KMS-11 (cell line): Measurements from ENCODE around the gene RBBP8NL.
"Not testable (repeated sequence)": the region's sequence is repeated elsewhere in the genome, so short reads cannot be mapped to it uniquely, and the experiment has no call there.

ENCODE experiments used
- H2AFZ ChIP-seq: fragments of 200-600 bp; sonication (generic); 2 replicates; pipeline ENCODE4 v1.6.1; 2016; ENCODE audit warnings: antibody characterized with exemption, mixed run types, low read depth
- H3K27ac ChIP-seq: fragments of 200-600 bp; sonication (generic); 2 replicates; pipeline ENCODE4 v1.6.1; 2016; ENCODE audit warnings: mild to moderate bottlenecking, mixed run types
- H3K27me3 ChIP-seq: fragments of 200-600 bp; sonication (generic); 2 replicates; pipeline ENCODE4 v1.6.1; 2017; ENCODE audit warnings: mild to moderate bottlenecking, low read depth, mixed run types, moderate library complexity; ENCODE audit not compliant: insufficient read depth
- H3K36me3 ChIP-seq: fragments of 200-600 bp; sonication (generic); 2 replicates; pipeline ENCODE4 v1.6.1; 2017; ENCODE audit warnings: mild to moderate bottlenecking, mixed run types; ENCODE audit not compliant: insufficient read depth
- H3K4me1 ChIP-seq: fragments of 200-600 bp; sonication (generic); 2 replicates; pipeline ENCODE4 v1.6.1; 2016; ENCODE audit warnings: mild to moderate bottlenecking, low read depth, mixed run types; ENCODE audit not compliant: poor library complexity, severe bottlenecking
- H3K4me2 ChIP-seq: fragments of 200-600 bp; sonication (generic); 2 replicates; pipeline ENCODE4 v1.7.0; 2016; ENCODE audit warnings: mild to moderate bottlenecking, mixed run types
- H3K4me3 ChIP-seq: fragments of 200-600 bp; sonication (generic); IDR thresholded peaks from 2 replicates; pipeline ENCODE4 v1.6.1; 2017; ENCODE audit warnings: low read depth, low read length, mixed read lengths; ENCODE audit not compliant: insufficient read depth
- H3K79me2 ChIP-seq: fragments of 200-600 bp; sonication (generic); 2 replicates; pipeline ENCODE4 v1.6.1; 2016; ENCODE audit warnings: low read depth, mixed run types; ENCODE audit not compliant: insufficient read depth
- H3K9ac ChIP-seq: fragments of 200-600 bp; sonication (generic); 2 replicates; pipeline ENCODE4 v1.6.1; 2016; ENCODE audit warnings: mild to moderate bottlenecking, mixed run types
- H4K20me1 ChIP-seq: fragments of 200-600 bp; sonication (generic); 2 replicates; pipeline ENCODE4 v1.6.1; 2016; ENCODE audit warnings: mild to moderate bottlenecking, mixed run types; ENCODE audit not compliant: insufficient read depth
- CTCF ChIP-seq: fragments of 200-600 bp; sonication (generic); conservative IDR thresholded peaks from 2 replicates; pipeline ENCODE4 v1.6.1; 2017; ENCODE audit warnings: low read depth, mild to moderate bottlenecking, antibody characterized with exemption, low read length, moderate library complexity, mixed read lengths

RBBP8NL gene

GRCh38 chr20:62426699-62427131 is 624 bp downstream of the RBBP8NL start:
- Histone ChIP-seq H3K79me2 (no peaks in the 10 kb centered on the region), H3K9ac (no peak overlapping the region), H3K4me1 (no peaks in the 10 kb centered on the region), H3K27me3 (peaks cover 94% of the 10 kb centered on the region), H4K20me1 (no peaks in the 10 kb centered on the region), H3K4me2 (no peak overlapping the region), H3K27ac (no peak overlapping the region), H3K4me3 (no peak overlapping the region), H2AFZ (no peak overlapping the region), H3K36me3 (no peaks in the 10 kb centered on the region)
- no peak for TF ChIP-seq CTCF

- H3K4me3 ChIP-seq, H2AFZ ChIP-seq, H3K9ac ChIP-seq, H3K36me3 ChIP-seq, H3K27ac ChIP-seq, H3K79me2 ChIP-seq, H3K4me1 ChIP-seq, H4K20me1 ChIP-seq, H3K4me2 ChIP-seq: not testable (repeated sequence)
- peaks cover 94% of the 10 kb centered on the region for H3K27me3 ChIP-seq
Measured at GRCh38 chr20:62426059-62426348, 1.3 kb downstream of the RBBP8NL start.

GRCh38 chr20:62425281-62426058 is 1.9 kb downstream of the RBBP8NL start:
- no peak overlapping the region for H3K9ac ChIP-seq
- H3K79me2 ChIP-seq: no peaks in the 10 kb centered on the region
- no peaks in the 10 kb centered on the region for H3K36me3 ChIP-seq
- H4K20me1 ChIP-seq: no peaks in the 10 kb centered on the region
- H2AFZ ChIP-seq: no peak overlapping the region
- peaks cover 94% of the 10 kb centered on the region for H3K27me3 ChIP-seq
- no peak overlapping the region for H3K4me2 ChIP-seq
- H3K4me1 ChIP-seq: no peaks in the 10 kb centered on the region
- TF ChIP-seq CTCF: no peak
- H3K4me3 ChIP-seq: no peak overlapping the region
- no peak overlapping the region for H3K27ac ChIP-seq

DNA sequence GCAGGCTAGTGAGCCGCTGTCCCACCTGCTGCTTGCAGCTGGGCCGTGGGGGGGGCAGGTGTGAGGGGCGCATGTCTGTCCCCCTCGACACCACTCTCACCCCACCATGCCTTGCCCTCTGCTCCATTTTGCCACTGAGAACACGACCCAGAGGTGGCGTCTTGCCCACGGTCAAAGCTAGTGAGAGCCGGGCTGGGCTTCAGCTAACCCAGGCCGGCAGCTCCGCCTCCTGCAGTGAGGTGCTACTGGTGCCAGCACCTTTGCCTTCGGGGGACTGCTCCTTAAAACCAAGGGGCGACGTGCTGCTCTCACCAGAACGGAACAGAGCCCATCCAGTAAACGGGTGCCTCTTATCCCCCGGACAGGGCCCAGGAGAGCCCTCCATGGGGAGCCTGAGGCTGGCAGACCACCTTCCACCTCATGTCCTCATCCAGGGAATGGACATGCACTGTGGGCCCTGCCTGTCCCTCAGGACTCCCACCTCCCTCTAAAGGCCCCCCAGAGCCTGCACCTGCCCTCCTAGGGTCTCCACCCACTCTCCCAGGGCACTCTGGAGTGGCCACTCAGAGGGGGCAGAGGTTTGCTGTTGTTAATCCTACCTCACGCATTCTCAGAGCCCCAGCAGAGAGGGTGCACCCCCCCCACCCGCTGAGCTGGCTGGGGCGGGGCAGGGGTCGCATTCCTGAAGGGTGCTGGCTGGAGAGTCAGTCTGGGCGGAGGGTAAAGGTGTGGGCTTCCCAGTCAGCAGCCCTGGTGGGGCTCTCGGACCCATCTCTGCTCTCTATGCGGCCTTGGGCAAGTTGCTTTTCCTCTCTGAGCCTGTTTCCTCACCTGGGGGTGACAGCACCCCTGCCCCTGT is 2.9 kb downstream of the RBBP8NL start:
- Histone ChIP-seq H3K4me3 (no peak overlapping the region), H3K79me2 (no peaks in the 10 kb centered on the region), H3K36me3 (no peaks in the 10 kb centered on the region), H4K20me1 (no peaks in the 10 kb centered on the region), H2AFZ (no peak overlapping the region), H3K27me3 (peaks cover 94% of the 10 kb centered on the region), H3K27ac (no peak overlapping the region), H3K9ac (no peak overlapping the region), H3K4me2 (no peak overlapping the region), H3K4me1 (no peaks in the 10 kb centered on the region)
- no peak for TF ChIP-seq CTCF

- Histone ChIP-seq H3K9ac (no peak overlapping the region), H2AFZ (no peak overlapping the region), H3K79me2 (no peaks in the 10 kb centered on the region), H3K4me3 (no peak overlapping the region), H4K20me1 (no peaks in the 10 kb centered on the region), H3K27me3 (peaks cover 94% of the 10 kb centered on the region), H3K4me1 (no peaks in the 10 kb centered on the region), H3K4me2 (no peak overlapping the region), H3K36me3 (no peaks in the 10 kb centered on the region), H3K27ac (no peak overlapping the region)
- no peak for TF ChIP-seq CTCF
Measured at GRCh38 chr20:62423326-62423706, 4.0 kb downstream of the RBBP8NL start.
